SU-DHL-6 (cell line): ENCODE measurements around the gene ZFHX3.

Source experiments
- CTCF ChIP-seq: fragments of 200-600 bp; sonication (generic); IDR thresholded peaks from one replicate; pipeline ENCODE4 v1.5.1; 2017; ENCODE audit warnings: antibody characterized with exemption, mild to moderate bottlenecking, low read length, moderate library complexity; ENCODE audit not compliant: insufficient read depth, poor library complexity, severe bottlenecking
- EZH2phosphoT487 ChIP-seq: fragments of 200-600 bp; sonication (generic), shearing (Covaris generic); conservative IDR thresholded peaks from 2 replicates; pipeline ENCODE4 v1.6.1; 2018; ENCODE audit warnings: mild to moderate bottlenecking, antibody characterized with exemption, low read length, moderate library complexity, mixed read lengths

- TF ChIP-seq CTCF (no peak), EZH2phosphoT487 (no peak)
These were observed 189.0 kb downstream of the ZFHX3 start for GRCh38 chr16:72858665-72859493.
